GM13976 (cell line): ENCODE measurements around the gene TUBE1.

Experiments used
- DNase-seq: peaks from one replicate; pipeline ENCODE4 v3.0.0; 2012; ENCODE audit warnings: low spot score
- in situ Hi-C: fragments of 300-500 bp; cut with MboI; formaldehyde crosslinking; loops from one replicate; pipeline ENCODE4 v1.12.0; 2022; ENCODE audit warnings: low sequenced_read_pairs, mixed read lengths, inconsistent platforms; ENCODE audit not compliant: unreplicated experiment
- TF ChIP-seq, protein P1 (sequence below): IDR thresholded peaks from 2 replicates; pipeline ENCODE4 v1.5.1; 2012; ENCODE audit warnings: borderline replicate concordance, mild to moderate bottlenecking; ENCODE audit not compliant: insufficient read depth; ENCODE audit errors: extremely low read depth, missing control alignments, control extremely low read depth

Gene TUBE1

GRCh38 chr6:112117554-112117953 is 30.3 kb upstream of the TUBE1 start:
- DNase-seq: no peak
- in situ Hi-C loops: no loop called here
- TF ChIP-seq, protein P1, sequence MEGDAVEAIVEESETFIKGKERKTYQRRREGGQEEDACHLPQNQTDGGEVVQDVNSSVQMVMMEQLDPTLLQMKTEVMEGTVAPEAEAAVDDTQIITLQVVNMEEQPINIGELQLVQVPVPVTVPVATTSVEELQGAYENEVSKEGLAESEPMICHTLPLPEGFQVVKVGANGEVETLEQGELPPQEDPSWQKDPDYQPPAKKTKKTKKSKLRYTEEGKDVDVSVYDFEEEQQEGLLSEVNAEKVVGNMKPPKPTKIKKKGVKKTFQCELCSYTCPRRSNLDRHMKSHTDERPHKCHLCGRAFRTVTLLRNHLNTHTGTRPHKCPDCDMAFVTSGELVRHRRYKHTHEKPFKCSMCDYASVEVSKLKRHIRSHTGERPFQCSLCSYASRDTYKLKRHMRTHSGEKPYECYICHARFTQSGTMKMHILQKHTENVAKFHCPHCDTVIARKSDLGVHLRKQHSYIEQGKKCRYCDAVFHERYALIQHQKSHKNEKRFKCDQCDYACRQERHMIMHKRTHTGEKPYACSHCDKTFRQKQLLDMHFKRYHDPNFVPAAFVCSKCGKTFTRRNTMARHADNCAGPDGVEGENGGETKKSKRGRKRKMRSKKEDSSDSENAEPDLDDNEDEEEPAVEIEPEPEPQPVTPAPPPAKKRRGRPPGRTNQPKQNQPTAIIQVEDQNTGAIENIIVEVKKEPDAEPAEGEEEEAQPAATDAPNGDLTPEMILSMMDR: no peak

DNA sequence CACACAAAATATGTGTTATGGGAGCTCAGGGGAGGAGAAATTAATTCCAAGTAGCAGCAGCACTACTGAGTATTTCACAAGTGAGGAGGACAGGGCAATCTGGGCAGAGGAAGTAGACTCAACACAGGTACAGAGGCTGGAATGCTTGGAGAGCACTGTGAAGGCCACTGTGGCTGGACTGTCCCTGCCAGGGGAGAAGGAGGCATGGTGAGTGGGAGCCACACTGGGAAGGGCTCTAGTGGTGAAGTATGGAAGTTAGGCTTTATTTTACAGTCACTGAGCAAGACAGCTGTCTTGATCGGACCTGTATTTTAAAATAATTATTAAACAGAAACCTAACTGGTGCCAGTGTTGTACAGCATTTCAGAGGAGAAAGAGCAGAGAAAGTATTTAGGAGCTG is 28.9 kb upstream of the TUBE1 start:
- DNase-seq: no peak

DNA sequence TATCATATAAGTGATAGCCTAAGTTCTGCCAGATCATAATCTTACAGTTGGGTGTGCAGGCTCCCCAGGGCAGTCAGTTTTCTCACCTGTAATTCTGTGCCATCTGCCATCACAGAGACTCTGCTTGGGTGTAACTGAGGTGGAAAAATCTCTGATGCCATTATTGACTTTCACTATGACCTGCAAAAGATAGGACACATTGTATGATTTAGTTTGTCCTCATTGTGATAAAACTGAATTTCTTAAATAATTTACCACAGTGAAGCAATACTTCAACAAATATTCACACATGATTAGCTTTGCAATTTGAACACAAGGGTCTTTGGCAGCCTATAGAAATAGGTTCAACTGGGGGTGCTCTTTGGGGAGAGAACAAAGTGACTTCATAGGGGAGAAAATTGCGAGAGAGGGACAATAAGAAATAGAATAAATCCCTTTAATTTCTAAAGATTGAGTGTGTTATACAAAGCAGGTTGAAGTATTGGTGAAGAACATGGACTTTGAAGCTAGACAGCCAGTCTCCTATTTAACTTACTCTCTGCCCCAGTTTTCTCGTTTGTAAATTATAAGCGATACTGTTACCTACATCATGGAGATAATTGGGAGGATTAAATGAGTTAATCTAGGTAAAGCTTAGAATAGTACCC is 27.4 kb upstream of the TUBE1 start:
- no peak for DNase-seq
- in situ Hi-C loops: no loop called here
- TF ChIP-seq, protein P1: no peak

More for the DNA sequence above, 28.9 kb upstream of the TUBE1 start:
- TF ChIP-seq, protein P1: no peak
- in situ Hi-C loops: no loop called here

GRCh38 chr6:112113918-112114317 is 26.6 kb upstream of the TUBE1 start:
- in situ Hi-C loops: no loop called here
- TF ChIP-seq, protein P1: no peak
- no peak for DNase-seq

DNA sequence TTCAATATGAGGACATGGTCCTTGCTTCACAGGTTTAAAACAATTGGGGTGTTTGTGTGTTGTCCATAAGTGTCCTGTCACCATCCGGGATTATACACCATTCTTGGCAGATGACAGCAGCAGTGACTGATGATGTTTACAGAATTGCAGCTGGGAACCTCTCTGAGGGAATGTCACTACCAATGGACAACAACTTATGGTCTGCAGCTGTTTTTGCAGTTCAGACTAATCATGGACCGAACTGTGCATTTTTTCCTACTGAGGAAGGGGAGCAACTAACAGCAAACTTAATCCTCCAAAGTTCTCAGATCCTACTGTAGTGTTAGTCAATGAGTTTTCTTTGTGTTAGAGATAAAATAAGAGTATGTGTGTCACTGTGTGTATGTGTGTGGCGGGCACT is 26.1 kb upstream of the TUBE1 start:
- TF ChIP-seq, protein P1: no peak
- no peak for DNase-seq
- in situ Hi-C loops: no loop called here

DNA sequence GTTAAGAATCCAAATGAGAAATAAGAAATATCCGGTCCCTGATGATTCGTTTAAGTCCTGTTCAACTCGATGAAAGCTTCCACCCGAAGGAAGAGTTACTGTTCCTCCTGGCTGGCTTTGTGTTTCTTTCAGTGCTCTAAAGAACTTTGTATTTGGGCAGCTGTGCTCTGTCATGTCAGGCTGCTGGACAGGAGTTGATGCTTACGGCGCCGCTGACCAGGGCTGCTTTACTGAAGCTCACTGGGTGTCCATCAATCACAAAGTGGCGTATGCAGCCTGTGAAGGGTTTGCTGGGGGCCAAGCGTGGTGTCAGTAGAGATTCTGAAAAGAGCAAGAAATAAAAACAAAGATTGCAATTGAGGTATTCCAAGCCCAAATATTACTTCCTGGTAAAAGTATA is 22.0 kb upstream of the TUBE1 start:
- in situ Hi-C loops: no loop called here
- no peak for DNase-seq

More for the DNA sequence above, 22.0 kb upstream of the TUBE1 start:
- TF ChIP-seq, protein P1: no peak
